NCI-H1417 treated with DMSO at 0.1 percent for 48 hours (cell line): ENCODE results near the gene PLA2G4E.

ENCODE experiments used
- DNase-seq: peaks from one replicate; lab custom pipeline; 2025; lab: John Stamatoyannopoulos, UW

Gene PLA2G4E

GRCh38 chr15:42018306-42019224 lies 2.3 kb downstream of the PLA2G4E start:
- DNase-seq = no peak

- no peak for DNase-seq
Observed at GRCh38 chr15:42016971-42017370, 3.9 kb downstream of the PLA2G4E start.

GRCh38 chr15:42014406-42014805 lies 6.4 kb downstream of the PLA2G4E start:
- no peak for DNase-seq

- no peak for DNase-seq
Observed at GRCh38 chr15:42012928-42013482, 7.8 kb downstream of the PLA2G4E start.

- DNase-seq = no peak
Observed at GRCh38 chr15:42012241-42012640, 8.6 kb downstream of the PLA2G4E start.

- DNase-seq = no peak
Observed at GRCh38 chr15:42011074-42011473, 9.8 kb downstream of the PLA2G4E start.

GRCh38 chr15:42010434-42010833 lies 10.4 kb downstream of the PLA2G4E start:
- DNase-seq = no peak

GRCh38 chr15:42009474-42009873 lies 11.4 kb downstream of the PLA2G4E start:
- no peak for DNase-seq

- DNase-seq = no peak
Observed at GRCh38 chr15:42009022-42009421, 11.8 kb downstream of the PLA2G4E start.

- no peak for DNase-seq
Observed at GRCh38 chr15:42007386-42007785, 13.5 kb downstream of the PLA2G4E start.

- DNase-seq = no peak
Observed at GRCh38 chr15:42002333-42002732, 18.5 kb downstream of the PLA2G4E start.

- no peak for DNase-seq
Observed at GRCh38 chr15:42001236-42001635, 19.6 kb downstream of the PLA2G4E start.

GRCh38 chr15:41999290-42000285 lies 21.3 kb downstream of the PLA2G4E start:
- no peak for DNase-seq

- no peak for DNase-seq
Observed at GRCh38 chr15:41997845-41998244, 23.0 kb downstream of the PLA2G4E start.

- no peak for DNase-seq
Observed at GRCh38 chr15:41996921-41997592, 23.8 kb downstream of the PLA2G4E start.

GRCh38 chr15:41996376-41996775 lies 24.5 kb downstream of the PLA2G4E start:
- no peak for DNase-seq

- DNase-seq = no peak
Observed at GRCh38 chr15:41995476-41995855, 25.4 kb downstream of the PLA2G4E start.

- DNase-seq = no peak
Observed at GRCh38 chr15:41994772-41995475, 25.9 kb downstream of the PLA2G4E start.

GRCh38 chr15:41994171-41994650 lies 26.6 kb downstream of the PLA2G4E start:
- DNase-seq = no peak

- DNase-seq = no peak
Observed at GRCh38 chr15:41993472-41994170, 27.2 kb downstream of the PLA2G4E start.
